Cardiac septum (tissue), 1 donor: ENCODE measurements around the gene KATNB1. TPM values are rescaled to one million over a fixed set of nuclear protein-coding genes. Genes with fewer than 3 reads are reported as not detected.
"Not testable (repeated sequence)": the region's sequence is repeated elsewhere in the genome, so short reads cannot be mapped to it uniquely, and the experiment has no call there.

Source experiments
- DNase-seq: peaks from one replicate; pipeline ENCODE4 v3.0.0-alpha.2; 2020; ENCODE audit warnings: low spot score
- intact Hi-C: fragments of 100-400 bp; cut with DNase I; formaldehyde crosslinking; loops from one replicate; pipeline ENCODE4 v1.14.0; 2022
- total RNA-seq: library from RNA; stranded (reverse); fragmentation: NEBNext Ultra II Directional; extraction: Animal tissue kit (Norgen Biotek cat#: 25700); gene quantifications from one replicate; pipeline ENCODE4 v1.2.1, GENCODE V29; 2021
- donor health status: DM: no; HTN: no; CAD: no.

The KATNB1 gene
- total RNA-seq, 1 donor from 2014 or later: 8.9 TPM

DNA sequence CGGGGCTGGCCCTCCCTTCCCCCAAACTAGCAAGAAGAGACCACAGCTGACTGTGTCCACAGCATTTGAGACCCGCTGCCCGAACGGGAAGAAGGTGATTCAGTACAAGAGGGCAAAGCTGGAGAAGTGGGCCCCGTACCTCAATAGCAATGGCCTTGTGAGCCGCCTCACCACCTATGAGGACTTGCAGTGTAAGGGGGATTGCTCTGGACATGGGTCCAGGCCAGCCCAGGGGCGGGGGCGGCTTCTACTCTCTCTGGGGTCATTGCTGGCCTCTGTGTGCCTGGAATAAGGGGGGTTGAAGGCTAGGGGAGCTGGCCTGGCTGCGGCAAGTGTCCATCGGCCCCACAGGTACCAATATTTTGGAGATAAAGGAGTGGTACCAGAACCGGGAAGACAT, 12.9 kb upstream of the KATNB1 start:
- intact Hi-C loops: loop anchor here (5.0 kb wide), 2 partner anchors 130 to 145 kb away; no protein-coding TSS in a partner anchor

DNA sequence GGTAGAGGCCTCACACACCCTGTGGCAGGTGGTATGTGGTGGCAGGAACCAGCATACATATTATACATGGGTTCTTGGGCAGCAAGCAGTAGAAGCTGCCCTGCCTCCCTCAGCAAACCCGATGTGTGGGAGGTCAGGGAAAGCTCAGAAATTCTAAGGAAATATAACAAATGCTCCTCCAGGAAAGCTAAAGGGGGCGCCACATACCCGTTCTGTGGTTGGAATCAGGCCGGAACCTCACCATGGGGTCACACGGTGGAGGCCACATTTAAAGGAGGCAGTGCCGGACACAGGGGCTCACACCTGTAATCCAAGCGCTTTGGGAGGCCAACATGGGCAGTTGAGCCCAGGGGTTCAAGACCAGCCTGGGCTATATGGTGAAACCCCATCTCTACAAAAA, 12.4 kb upstream of the KATNB1 start:
- intact Hi-C loops: loop anchor here (5.0 kb wide), 2 partner anchors 131 to 146 kb away; no protein-coding TSS in a partner anchor
- DNase-seq: no peak

More for the DNA sequence above, 12.9 kb upstream of the KATNB1 start:
- no peak for DNase-seq

DNA sequence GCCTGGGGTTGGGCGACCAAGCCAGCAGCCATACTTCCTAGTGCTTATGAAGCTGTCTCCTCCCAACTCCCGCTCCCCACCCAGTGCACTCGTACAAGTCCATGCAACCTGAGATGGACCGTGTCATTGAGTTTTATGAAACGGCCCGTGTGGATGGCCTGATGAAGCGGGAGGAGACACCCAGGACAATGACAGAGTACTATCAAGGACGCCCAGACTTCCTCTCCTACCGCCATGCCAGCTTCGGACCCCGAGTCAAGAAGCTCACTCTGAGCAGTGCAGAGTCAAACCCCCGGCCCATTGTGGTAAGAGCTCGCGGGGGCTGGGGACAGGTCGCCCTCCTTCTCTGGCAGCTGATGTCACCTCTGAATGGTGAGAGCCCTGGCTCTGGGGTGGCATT, 11.0 kb upstream of the KATNB1 start:
- DNase-seq: no peak
- intact Hi-C loops: loop anchor here (5.0 kb wide), 2 partner anchors 132 to 147 kb away; no protein-coding TSS in a partner anchor

DNA sequence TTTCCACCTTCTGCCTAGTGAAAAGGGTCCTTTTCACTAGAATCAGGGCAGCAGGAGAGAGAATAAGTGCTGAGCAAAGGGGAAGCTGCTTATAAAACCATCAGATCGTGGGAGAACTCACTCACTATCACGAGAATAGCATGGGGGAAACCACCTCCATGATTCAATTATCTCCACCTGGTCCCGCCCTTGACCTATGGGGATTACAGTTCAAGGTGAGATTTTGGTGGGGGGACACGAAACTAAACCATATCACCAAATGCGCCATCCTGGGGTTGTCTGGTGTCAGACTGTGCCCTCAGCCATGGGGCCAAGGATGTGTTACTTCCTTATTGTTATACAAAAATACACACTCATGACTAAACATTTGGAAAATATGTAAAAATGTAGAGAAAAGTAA, 10.4 kb upstream of the KATNB1 start:
- intact Hi-C loops: no loop called here
- DNase-seq: no peak

DNA sequence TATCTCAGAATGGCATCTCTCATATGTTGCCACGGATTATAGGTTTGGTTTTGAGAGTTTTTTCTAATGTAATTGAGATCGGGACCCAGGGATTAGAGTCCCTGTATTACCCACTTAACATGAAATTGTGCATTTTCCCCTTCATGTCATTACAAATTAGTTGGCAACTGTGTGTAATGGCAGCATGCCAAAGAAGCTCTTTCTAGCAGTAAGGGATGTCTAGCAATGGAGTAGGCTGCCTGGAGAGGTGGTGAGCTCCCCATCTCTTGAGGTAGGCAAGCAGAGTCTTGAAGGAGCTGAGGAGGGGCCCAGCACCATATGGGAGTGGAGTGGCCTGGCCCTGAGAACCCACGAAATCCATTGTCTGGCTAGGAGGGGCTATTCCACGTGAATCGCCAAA, 10.0 kb upstream of the KATNB1 start:
- intact Hi-C loops: no loop called here
- DNase-seq: no peak

DNA sequence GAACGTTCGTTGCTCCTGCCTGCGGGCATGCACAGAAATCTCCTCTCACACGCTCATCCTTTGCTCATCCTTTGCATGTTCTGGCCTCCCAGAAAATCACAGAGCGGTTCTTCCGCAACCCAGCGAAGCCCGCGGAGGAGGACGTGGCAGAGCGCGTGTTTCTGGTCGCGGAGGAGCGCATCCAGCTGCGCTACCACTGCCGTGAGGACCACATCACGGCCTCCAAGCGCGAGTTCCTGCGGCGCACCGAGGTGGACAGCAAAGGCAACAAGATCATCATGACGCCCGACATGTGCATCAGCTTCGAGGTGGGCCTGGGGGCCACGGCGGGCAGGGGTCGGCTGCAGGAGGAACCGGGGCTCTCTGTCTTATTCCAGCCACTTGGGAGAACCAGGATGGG, 9.6 kb upstream of the KATNB1 start:
- no peak for DNase-seq
- intact Hi-C loops: no loop called here

DNA sequence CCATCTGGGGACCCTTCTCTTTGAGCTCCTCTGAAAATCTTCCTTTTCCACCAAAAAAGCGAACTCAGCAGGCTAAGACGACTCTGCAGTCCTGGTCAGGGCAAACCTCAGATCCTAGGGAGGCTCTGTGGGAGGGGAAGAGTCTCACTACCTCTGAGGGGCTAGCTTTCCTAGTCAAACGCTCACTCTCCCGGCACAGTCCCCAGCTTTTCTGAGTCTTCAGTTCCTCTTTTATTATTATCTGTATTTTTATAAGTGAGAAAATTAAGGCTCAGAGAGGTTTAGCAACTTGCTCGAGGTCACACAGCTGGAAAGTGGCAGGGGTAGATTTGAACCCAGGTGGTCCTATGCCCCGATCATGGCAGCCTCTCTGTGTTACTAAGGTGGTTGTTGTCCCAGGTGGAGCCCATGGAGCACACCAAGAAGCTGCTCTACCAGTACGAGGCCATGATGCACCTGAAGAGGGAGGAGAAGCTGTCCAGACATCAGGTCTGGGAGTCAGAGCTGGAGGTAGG, 9.1 kb upstream of the KATNB1 start:
- DNase-seq: no peak
- intact Hi-C loops: no loop called here

DNA sequence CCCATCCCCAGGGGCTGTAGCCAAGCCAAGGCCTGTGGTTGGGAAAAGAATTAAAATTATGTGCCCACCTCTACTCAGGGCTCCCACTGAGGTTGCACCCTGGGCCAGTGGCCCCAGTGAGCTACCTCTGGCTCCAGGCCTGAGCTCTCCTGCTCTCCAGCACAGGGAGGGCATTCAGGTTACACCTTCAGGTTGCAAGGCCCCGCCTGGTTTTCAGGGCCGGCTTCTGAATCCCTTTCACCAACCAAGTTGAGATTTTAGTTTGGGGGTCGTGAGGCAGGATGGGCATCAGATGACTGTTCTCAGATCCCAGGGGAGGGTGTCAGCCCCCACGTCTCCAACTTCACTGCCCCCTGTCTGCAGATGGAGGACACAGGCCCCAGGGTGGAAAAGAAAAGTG, 8.0 kb upstream of the KATNB1 start:
- no peak for DNase-seq
- intact Hi-C loops: no loop called here

DNA sequence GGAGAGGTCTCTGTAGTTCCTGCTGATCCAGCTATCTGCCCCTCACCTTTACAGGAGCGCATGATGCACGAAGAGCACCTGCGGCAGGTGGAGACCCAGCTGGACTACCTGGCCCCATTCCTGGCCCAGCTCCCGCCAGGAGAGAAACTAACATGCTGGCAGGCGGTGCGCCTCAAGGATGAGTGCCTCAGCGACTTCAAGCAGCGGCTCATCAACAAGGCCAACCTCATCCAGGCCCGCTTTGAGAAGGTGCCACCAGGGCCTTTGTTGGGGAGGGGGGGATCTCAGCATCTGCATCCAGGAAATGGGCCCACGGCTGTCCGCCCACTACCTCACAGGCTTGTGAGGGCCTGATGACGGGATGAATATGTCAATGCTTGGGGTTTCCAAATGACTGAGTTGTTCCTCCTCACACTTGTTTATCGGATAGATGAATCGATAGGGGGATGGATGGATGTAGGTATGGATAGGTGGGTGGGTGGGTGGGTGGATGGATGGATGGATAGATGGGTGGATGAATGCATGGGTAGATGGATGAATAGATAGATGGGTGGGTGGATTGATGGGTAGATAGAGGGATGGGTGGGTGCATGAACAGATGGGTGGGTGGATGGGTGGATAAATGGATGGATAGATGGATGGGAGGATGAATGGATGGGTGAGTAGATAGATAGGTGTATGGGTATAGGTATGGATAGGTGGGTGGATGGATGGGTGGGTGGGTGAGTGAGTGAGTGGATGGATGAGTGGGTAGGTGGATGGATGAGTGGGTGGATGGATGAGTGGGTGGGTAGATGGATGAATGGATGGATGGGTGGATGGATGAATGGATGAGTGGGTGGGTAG, 7.0 kb upstream of the KATNB1 start:
- DNase-seq: no peak
- intact Hi-C loops: no loop called here

DNA sequence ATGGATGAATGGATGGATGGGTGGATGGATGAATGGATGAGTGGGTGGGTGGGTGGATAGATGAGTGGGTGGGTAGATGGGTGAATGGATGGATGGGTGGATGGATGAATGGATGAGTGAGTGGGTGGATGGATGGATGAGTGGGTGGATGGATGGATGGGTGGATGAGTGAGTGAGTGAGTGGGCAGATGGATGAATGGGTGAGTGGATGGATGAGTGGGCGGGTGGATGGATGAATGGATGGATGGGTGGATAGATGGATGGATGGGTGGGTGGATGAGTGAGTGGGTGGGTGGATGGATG, 6.4 kb upstream of the KATNB1 start:
- DNase-seq: no peak
- intact Hi-C loops: no loop called here

DNA sequence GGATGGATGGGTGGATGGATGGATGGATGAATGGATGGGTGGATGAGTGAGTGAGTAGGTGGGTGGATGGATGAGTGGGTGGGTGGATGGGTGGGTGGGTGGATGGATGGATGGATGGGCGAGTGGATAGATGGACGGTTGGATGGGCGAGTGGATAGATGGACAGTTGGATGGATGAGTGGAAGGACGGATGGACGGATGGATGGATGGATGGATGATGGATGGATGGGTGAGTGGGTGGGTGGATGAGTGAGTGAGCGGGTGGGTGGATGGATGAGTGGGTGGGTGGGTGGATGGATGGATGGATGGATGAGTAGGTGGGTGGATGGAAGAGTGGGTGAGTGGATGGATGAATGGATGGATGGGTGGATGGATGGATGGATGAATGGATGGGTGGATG, 5.7 kb upstream of the KATNB1 start:
- DNase-seq, intact Hi-C loops: not testable (repeated sequence)

DNA sequence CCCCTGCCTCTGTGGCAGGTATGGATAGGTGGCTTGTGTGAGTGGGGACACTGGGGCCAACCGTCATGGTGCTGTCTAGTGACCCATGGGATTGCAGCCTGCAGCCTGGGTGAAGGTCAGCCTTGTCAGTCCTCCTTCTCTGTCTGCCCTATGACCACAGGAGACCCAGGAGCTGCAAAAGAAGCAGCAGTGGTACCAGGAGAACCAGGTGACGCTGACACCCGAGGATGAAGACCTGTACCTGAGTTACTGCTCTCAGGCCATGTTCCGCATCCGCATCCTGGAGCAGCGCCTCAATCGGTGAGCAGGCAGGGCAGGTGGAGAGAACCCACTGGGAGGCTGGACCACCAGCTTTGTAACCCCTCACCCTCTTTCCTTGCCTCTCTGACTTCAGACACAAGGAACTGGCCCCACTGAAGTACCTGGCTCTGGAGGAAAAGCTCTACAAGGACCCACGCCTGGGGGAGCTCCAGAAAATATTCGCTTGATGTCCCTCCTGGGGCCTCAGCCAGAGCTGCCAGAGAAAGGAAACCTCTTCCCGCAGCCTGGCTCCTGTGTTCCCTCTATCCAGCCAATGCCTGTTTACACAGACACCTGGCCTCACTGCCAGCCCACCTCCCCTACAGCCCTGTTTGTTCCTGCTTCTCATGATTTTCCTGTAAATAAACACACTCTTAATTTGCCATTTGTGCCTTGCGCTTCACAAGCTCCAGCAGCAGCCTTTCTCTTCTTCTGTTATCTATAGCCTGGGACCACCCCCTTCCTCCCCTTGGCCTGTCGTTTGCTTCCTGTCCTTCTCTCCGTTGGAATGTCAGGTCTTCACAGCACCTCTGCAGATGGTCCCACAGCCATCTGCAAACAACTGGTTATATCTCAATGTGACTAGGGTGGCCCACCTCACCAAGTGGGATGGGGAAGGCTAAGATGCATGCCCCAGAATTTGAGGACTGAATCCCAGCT, 4.5 kb upstream of the KATNB1 start:
- intact Hi-C loops: no loop called here
- no peak for DNase-seq

DNA sequence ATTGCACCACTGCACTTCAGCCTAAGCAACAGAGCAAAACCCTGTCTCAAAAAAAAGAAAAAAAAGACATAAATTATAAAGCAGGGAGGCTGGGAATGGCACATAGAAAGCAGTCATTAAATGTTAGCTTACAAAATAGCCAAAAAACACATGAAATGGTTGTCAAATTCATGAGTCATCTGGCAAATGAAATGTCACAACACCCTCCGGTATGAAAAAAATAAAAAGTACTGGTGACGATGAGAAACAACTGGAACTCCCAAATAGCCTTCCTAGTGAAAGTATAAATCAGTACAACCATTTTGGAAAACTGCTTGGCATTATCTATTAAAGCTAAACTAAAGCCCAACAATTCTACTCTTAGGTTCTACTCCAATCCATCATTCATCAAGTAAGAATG, 3.5 kb upstream of the KATNB1 start:
- no peak for DNase-seq
- intact Hi-C loops: no loop called here

DNA sequence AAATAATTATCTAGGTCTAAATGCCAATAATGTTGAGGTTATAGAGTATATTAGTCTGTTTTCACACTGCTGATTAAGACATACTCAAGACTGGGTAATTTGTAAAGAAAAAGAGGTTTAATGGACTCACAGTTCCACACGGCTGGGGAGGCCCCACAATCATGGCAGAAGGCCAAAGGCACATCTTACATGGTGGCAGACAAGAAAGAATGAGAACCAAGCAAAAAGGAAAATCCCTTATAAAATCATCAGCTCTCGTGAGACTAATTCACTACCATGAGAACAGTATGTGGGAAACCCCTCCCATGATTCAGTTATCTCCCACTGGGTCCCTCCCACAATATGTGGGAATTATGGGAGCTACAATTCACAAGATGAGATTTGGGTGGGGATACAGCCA, 2.9 kb upstream of the KATNB1 start:
- intact Hi-C loops: no loop called here
- no peak for DNase-seq

DNA sequence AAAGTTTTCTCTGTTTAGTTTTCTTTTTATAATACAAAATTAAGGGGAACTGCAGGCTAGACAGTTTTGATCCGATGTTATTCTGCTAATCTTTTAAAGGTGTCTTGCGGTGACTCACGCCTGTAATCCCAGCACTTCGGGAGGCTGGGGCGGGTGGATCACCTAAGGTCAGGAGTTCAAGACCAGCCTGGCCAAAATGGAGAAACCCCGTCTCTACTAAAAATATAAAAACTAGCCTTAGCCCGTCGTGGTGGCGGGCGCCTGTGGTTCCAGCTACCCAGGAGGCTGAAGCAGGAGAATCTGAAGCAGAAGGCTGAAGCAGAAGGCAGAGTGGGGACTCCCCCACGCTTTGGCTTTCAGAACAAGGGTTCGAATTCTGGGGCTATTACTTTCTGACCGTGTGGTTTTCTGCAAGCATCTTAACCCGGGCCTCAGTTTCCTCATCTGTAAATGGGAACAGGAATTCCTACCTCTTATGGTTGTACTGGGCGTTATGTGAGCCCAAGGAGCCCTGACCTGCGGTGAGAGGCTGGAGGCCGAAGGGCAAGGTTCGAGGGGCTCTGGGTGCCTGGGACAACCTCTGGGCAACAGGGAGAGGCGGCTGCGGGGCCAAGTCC, 1.2 kb upstream of the KATNB1 start:
- no peak for DNase-seq
- intact Hi-C loops: no loop called here

DNA sequence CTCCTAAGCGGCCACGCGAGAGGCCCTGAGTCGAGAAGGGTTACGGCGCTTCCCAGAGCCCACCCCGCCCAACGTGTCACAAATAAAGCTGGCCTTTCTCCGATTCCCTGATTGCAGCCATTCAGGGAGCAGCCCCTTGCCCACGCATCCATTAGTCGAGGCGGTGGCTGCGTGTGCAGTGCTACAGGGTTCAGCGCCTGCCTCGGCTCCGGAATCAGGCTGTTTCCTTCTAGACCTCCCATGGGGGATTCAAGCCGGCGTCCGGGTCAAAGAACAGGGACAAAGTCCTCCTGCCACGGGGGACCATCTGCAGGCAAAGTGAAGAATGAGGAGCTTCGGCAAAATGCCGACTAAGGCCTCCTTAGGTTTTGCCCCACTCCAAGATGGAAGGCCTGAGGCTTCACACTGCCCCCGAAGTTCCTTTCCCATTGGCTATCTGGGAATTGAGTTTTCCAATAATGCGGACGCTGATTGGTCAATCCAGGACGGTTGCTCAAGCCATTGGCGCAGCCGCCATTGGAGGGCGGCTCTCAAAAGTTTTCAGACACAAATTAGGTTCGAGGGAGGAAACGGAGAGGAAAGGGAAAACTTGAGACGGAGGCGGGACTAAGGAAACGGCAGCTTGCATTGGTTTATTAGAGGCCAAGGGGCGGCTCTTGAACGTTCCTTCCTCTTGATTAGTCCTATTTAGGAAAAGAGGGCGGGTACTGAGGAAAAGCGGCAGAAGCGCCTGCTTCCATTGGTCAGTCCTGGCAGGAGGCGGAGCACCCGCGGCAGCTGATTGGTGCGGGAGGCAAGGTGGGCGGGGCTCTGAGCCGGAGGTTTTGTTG, 430 bp upstream of the KATNB1 start:
- intact Hi-C loops: no loop called here
- peak; percentile 99 for DNase-seq

DNA sequence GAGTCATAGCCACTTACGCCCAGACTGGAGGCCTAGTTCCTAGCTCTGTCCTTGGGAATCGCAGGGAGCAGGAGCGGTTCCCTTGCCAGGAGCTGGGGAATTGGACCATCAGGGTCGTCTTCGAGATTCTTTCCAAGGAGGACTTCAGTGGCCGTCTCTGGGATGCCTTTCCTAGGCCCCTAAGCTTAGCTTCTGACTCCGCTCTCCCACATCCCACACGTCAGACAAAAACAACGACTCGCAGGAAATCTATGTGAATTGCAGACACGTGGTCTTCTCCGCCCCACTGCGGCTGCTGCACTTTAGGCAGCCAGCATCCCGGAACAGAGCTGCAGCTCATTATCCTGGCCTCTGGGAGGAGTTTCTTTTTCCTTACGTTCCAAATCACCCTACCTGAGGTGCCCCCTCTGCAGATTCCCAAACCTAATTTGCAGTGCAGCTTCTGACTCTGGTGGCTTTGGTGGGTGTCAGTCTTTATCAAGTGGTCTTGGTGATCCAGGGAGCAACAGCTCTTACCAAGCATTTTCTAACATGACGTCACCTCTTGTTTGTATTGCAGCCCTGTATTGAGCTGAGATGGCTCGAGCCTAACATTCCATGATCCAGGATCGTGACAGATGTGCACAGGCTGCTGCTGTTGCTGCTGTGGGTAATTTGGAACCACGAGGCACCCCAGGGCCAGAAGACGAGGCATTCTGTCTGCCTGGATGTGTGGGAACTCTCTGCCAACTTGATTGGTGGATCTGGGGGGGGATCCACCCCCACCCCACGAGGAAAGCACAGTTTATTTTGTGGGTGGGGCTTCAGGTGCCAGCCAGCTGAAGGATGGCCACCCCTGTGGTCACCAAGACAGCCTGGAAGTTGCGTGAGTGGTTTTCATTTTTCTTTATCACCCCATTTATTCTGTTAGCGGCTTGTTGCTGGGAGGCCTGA, 1.1 kb downstream of the KATNB1 start:
- intact Hi-C loops: no loop called here

DNA sequence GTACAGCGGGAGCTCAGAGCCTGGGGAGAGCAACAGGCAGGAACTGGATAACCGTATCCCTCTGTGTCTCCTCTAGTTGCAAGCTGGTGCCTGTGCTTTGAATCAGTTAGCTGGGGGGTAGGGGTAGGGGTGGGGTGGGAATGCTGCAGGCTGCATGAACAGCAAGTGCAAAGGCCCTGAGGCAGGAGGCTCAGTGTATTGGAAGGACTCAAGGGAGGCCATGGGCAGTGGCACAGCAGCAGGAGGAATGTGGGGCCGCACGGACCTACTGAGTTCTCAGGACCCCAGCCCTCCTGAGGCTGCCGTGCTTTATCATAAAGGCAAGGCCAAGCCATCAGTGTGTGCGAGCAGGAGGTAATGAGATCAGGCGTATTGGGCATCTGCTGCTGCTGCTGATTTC, 3.3 kb downstream of the KATNB1 start:
- DNase-seq: no peak
- intact Hi-C loops: no loop called here

More for the DNA sequence above, 1.1 kb downstream of the KATNB1 start:
- no peak for DNase-seq
